ENCODE measurements around the gene ZMYND19.
"Not testable (repeated sequence)": the region's sequence is repeated elsewhere in the genome, so short reads cannot be mapped to it uniquely, and the experiment has no call there.

Gene ZMYND19

DNA sequence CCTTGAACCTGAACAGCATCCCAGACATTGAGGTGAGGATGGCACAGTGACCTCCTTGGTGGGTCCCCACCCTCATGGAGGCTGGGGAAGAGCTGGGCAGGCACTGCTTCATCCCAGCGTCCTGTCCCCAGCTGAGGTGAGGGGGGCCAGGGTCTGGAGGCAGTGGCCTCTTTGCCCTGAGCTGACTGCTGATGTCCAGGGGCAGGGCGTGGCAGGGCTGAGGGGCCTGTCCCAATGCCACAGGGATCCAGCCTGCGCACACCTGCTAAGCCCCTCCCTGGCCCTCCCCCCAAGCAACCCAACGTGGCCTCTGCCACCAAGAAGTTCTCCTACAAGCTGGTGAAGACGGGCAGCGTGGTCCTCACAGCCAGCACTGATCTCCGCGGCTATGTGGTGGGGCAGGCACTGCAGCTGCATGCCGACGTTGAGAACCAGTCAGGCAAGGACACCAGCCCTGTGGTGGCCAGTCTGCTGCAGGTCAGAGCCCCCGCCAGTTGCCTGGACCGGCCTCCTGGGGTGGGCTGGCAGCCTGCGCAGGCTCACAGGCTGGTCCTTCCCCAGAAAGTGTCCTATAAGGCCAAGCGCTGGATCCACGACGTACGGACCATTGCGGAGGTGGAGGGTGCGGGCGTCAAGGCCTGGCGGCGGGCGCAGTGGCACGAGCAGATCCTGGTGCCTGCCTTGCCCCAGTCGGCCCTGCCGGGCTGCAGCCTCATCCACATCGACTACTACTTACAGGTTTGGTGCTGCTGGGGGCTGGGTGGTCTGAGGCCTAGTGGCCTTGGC lies 23.6 kb upstream of the ZMYND19 start:
- DNase-seq = no peak

DNA sequence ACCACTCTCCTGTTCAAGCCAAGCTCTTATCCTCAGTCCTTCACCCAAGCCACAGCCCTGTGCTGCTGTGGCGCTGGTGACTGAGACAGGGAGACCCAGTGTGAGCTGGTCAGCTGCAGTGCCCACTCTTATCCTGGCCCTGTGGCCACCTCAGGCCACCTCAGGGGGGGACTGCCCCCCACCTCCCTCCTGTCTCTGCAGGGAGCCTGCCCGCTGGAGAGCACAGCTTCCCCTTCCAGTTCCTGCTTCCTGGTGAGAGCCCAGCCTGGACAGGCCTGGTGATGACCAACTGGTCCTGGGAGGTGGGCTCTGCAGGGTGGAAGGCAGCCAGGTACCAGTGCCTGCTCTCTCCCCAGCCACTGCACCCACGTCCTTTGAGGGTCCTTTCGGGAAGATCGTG lies 22.9 kb upstream of the ZMYND19 start:
- no peak for DNase-seq

DNA sequence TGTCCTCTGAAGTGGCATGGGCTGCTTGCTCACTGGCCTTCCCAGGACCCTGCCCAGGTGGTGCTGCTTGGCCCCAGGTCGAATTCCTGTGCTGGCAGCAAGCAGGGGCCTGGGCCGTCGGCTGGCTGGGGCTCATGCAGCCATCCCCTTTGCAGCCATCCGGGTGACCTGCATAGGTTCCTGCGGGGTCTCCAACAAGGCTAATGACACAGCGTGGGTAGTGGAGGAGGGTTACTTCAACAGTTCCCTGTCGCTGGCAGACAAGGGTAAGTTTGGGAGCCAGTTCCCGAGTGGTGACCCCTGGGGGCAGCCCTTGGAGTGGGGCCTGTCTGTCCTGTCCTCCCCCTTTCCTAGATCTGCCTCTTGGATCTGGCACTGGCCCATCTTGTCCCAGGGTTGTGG lies 22.4 kb upstream of the ZMYND19 start:
- no peak for DNase-seq

DNA sequence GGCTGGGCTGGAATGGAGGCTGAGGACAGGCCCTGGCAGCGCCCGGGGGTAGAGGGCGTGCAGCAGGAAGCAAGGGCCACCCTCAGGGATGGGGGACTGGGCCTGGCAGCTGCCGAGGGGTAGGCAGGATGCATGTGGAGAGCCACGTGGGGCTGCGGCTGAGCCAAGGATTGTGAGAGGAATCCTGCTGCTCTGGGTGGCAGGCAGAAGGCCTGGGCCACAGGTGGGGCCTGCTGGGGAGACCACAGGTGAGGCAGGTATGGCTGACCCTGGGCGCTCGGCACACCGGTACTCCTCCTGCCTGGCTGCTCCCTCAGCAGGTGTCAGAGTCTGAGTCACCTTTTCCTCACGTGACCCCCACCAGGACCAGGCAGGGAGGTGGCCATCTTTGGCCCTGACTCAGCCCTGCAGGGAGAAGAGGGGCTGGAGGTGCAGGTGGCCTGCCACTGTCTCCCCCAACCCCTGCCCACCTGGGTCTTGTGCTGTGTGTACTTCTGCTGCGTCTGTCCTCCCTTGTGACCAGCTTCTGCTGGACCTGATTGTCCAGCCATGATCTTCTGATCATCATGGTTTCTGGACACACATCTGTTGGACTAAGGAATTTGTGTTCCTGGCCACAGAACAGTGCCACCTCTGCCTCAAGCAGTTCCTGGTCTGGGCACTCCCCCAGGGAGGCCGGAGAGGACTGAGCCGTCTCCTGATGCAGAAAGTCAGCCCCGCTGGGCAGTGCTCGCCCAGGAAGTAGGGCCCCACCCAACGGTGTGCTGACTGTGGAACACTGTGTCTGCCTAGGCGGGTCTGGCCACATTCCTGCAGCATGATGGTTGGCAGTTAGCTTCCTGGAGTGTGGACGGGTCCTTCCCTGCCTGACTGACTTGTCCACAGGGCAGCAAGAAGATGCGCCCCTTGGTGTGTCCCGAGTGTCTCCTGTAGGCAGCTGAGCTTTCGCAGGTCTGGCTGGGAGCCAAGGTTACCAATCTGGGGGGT lies 21.6 kb upstream of the ZMYND19 start:
- DNase-seq = peak; percentile 82

DNA sequence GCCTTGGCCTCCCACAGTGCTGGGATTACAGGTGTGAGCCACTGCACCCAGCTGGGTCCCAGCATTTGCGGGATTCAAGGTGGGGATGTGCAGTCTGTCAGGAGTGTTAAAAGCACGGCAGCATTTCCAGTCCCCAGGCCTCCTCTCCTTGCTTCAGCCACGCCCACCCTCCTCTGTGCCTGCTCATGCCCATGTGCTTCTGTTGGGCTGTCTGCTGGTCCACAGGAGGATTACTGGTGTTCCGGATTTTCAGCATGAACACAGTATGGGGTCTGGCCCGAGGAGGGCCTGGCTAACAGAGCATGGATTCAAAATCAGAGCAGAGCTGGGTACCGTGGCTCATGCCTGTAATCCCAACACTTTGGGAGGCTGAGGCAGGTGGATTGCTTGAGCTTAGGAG lies 20.6 kb upstream of the ZMYND19 start:
- DNase-seq = no peak

DNA sequence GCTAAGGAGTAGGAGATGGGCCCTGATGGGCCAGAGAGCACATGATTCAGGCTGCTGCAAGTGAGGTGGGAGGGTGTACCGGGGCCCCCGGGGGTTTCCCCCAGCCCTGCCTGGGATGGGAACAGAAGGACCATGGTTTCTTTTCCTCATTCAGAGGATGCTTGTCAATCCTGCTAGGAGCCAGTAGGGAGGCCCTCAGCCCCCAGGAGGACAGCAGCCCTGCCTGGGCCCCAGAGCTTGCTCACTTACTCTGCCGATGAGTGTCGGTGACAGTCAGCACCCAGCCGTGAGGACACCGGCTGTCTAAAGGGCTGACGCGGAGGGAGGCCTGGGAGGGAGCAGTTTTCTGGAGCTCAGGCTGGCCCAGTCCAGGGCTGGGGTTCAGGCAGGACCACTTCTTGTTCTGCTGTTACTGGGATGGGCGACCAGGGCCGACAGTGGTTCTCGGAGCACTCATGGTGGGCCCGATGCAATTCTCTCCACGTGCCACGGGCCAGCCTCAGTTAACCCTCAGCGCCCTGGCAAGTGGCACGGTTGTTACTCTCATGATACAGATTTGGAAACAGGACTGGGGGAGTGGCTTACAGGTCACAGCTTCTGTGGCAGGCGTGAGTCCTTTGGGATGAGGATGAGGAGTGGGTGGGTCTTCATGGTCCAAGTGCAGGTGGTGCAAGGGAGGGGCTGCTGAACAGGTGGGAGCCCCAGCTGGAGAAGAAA lies 17.0 kb upstream of the ZMYND19 start:
- DNase-seq = no peak

DNA sequence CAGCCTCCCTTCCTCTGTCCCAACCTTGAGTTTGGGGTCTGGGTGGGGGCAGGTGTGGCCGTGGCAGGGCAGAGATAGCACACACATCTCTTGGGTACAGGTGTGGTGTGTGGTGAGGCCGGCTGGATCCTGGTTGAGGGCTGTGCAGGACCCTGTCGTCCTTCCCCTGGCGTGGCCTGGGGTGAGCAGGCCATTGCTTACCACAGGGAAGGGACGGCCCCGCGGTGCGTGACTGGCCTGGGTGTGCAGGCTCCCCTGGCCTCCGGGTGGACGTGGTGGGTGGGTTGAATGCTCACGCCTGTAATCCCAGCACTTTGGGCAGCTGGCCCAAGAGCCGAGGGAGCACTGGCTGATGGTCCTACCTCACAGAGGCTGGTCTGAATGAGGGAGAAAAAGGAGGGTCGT lies 16.4 kb upstream of the ZMYND19 start:
- no peak for DNase-seq

DNA sequence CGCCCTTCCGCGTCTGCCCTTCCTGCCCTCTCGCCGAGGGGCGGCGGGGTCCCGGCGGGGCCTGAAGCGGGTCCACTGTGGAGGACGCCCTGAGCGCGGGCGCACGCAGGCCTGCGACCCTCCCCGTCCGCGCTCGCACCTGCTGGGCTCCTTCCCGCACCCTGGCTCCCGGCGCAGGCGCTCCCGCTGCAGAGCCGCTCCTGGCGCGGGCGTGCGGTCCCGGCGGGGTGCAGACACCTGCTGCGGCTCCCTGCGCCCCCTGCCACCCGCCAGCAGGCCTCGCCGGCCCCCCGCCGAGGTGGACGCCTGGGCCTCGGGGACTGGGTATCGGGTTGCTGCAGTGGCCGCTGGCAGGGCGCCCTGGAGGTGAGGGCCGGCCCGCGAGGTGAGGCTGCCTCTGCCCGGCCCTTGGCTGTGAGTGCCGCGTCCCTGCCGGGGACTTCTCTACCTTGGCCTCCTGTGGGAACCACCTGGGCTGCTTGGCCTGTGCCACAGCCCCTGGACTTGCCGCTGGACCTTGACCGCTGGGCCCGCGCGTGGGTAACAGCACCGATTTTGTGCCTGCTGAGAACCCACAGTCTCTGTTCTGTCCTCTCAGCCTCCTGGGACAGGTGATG lies 15.8 kb upstream of the ZMYND19 start:
- DNase-seq = no peak

DNA sequence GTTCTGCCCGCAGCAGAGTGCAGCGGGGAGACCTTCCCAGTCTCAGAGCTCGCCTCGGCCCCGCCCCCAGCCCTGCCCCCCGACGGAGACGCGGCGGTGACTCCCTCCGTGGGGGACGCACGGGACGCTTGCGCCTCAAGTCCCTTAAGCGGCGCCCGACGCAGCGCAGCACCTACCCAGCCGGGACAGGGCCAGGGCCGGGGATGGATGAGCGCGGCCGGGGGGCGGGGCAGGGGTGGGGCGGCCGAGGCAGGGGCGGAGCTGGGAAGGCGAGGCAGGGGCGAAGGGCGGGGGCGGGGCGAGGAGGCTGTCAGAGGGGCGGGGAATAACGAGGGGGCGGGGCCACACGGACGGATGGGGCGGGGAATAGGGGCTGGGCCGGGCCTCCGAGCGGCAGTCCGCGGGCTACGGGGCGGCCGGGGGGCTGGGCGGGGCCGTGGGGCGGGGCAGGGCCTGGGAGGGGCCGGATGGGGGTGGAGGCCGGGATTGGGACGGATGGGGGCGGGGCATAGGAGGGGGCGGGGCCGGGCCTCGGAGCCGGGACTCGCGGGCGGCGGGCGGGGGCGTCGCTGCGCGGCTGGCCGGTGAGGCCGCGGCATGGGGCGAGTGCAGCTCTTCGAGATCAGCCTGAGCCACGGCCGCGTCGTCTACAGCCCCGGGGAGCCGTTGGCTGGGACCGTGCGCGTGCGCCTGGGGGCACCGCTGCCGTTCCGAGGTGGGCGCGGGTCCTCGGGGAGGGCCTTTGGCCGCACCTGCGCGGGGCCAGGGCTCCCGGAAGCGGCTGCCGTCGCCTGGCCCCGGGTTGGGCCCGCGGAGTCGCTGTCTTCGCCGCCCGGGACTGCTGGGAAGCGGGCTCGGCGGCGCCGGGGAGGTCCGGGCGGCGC lies 15.1 kb upstream of the ZMYND19 start, which contains the start of gene ARRDC1:
ARRDC1 (plus strand) TSS at position 566 of the 884 bp plus-strand sequence; CDS start at position 598, 32 bp downstream.
- DNase-seq = peak; percentile 82

DNA sequence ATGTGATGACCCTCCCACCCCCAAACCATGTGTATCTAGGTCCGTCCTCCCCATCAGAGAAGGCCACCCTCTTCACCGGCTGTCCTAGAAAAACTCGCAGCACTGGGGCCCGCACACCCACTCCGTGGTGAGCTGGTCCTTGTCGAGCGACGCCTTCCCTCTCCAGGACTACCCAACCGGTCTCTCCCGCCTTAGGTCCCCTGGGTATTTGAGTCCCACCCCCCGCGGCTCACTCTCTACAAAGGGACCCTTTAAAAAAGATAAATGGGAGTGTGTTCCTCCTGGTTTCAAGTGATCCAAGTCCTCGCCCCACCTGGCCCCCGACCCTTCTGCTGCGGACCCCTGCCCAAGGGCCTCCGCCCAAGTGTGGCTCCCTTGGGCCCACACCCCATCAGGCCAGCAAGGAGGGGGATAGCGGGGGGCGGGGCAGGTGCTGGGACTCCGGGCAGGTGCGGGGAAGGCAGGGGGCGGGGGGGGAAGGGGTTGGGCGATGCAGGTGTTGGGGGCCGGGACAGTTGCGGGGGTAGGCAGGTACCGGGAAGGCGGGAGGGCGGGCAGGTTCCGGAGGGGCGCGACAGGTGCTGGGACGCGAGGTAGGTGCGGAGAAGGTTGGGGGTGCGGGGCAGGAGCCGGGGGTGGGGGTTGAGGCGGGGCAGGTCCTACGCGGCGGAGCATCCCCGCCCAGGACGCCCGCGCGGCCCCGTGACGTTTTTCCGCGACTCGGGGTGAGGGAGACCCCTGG lies 14.2 kb upstream of the ZMYND19 start:
- no peak for DNase-seq

DNA sequence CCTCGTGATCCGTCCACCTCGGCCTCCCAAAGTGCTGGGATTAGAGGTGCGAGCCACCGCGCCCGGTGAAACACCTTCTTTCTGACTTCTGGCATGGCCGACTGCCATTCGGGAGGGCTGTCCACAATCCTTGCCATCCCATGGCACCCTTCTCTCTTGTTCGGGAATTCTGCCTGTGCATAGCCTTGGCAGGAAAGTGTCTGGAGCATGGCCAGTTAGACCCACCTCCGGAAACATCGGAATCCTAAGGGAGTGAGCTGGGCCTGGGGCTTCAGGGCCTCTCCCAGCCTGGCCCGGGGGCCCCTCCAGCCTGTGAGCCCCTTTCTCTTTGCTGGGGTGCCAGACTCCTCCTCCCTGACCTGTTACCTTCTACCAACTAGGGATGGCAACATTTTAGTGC lies 13.6 kb upstream of the ZMYND19 start:
- DNase-seq = no peak

DNA sequence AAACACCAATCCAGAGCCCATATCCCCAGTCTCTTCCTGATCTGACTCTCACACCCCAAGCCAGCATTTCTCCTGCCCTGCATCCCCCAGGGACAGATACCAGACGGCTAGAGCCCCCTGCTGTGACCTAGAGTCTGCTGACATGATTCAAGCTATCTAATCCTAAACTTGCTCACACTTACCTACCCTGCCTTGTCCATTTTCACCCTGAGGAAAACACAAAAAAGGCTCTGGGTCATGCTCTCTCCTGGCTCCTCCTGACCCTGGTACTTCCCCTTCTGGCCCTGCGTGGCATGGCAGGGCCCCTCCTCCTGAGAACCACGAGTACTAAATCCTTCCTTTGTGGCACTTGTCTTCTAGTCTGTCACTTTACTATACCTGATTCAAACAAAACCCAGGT lies 12.3 kb upstream of the ZMYND19 start:
- DNase-seq = no peak

DNA sequence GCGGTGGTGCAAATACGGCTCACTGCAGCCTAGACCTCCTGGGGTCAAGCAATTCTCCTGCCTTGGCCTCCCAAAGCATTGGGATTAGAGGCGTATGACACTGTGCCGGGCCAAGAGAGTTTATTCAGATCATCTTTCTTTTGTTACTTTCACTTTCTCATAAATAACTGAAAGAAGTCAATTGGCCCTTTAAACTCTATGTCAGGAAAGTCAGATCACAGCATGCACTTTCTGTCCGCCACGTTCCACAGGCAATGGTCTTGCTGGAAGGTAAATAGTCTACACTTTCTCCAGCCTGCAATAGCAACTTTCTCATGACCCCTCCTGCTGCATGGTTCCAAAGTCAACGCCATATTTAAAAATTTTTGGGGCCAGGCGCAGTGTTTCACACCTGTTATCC lies 8.6 kb upstream of the ZMYND19 start:
- no peak for DNase-seq

DNA sequence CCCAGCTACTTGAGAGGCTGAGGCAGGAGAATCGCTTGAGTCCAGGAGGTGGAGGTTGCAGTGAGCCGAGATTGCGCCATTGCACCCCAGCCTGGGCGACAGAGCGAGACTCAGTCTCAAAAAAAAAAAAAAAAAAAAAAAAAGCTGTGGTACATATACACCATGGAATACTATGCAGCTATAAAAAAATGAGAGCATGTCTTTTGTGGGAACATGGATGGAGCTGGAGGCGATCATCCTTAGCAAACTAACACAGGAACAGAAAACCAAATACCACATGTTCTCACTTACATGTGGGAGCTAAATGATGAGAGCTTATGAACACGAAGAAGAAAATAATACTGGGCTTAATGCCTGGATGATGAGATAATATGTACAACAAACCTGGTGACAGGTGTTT lies 6.3 kb upstream of the ZMYND19 start:
- DNase-seq = not testable (repeated sequence)

DNA sequence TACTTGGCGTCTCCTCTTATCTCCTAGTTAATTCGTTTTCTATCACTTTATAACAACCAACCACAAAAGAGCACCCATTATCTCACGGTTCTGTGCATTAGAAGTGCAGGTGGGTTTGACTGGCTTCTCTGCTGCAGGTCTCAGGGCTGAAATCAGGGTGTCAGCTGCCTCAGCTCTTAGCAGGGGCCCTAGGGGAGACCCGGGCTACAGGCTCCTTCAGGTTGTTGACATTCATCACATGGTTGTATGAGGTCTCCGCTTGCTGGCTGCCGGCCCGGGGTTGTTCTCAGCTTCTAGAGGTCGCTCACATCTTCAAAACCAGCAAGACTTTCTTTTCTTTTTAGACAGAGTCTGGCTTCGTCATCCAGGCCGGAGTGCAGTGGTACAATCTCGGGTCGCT lies 2.9 kb upstream of the ZMYND19 start:
- DNase-seq = no peak

DNA sequence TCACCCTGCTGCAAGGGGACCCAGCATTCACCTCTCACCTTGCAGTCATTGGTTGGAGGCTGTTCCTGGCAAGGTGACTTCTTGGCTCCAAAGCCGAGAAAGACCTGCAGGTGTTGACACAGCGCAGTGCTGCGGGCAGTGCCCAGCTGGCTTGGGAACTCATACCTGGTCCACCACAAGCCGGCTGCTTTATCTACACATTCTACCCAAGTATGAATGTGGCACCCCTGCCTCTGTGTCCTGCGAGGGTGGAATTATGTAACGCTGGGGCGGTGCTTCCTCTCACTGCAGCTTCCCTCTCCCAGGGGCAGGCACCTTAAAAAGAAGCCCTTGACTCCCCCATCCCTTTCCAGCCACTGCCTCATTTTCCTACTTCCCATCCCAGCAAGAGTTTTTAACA lies 2.5 kb upstream of the ZMYND19 start:
- DNase-seq = no peak

DNA sequence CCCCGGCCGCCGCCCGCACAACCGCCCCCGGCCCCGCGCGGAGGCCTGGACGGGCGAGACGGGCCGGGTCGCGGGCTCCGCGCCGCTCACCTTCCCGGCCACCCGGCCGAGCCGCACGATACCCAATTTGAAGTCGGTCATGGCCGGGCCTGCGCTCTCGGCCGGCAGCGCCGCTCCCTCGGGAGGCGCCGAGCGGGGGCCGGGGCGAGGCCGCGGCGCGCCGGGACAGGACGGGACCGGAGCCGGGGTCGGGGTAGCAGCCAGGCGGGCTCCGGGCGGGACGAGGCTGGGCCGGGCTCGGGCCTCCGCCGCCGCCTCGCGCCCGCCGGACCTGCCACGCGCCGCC lies 216 bp downstream of the ZMYND19 start:
- no peak for DNase-seq

DNA sequence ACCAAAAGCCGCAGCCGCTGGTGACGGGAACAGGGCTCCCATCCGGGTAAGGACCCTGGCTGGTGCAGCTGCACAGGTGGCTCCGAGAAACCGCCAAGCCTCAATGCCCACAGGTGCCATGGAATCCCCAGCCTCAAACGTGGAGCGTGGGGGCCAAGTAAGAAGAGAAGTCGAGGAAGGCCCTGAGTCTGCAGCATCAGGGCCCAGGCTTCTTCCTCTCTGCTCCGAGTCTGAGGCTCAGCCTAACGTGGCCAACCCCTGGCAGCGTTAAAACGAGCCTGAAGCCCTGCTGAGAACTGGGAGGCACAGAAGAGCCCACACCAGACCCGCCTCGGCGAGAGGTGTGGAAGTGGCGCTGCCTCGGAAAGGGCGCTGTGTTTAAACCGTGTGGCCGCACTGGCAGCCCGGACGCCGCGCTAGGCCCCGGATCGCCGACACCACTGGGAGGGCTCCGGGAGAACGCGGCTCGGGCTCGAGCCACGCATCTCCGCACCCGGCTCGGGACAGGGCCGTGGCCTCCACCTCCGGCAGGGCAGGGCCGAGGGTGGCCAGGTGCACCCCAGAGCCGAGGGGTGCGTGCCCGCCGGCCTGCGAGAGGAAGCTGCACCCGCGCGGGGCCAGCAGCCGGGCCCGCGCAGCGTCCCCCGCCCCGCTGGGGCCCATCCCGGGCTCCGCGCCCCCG lies 730 bp downstream of the ZMYND19 start:
- no peak for DNase-seq

DNA sequence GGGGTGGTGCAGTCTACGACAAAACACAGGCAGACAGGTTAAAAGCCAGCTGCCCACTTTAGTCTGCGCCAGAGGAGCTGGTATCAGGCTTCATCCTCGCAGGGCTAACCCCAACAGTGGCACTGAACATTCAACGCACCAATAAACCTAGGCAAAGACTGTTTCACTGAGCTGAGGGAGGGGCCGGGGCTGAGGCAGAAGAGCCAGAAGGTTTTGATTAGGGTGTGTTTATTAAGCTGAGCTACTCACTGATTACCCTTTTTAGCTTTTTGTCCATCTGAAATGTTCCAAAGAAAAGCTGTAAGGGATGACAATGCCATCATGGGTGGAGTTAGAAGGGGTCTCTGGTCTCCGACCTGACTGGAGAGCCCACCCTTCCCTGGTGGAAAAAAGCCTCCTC lies 1.4 kb downstream of the ZMYND19 start:
- no peak for DNase-seq

DNA sequence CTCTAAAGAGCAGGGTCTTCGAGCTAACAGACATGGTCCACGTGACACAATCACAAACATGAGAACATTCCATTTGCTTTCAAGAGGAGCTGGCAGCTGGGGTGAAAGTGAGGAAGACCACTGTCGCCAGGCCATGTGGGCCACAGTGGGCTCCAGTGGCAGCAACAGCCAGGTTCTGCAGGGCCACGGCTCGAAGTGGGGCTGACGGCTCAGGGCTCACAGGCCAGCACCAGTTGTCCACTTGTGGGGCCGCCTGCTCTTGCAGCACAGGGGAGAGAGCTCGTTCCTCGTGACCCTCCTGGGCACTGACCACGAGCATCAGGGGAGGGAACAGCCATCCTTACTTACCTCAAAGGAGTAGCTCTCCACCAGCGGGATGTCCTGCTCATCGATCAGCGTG lies 2.0 kb downstream of the ZMYND19 start:
- no peak for DNase-seq

DNA sequence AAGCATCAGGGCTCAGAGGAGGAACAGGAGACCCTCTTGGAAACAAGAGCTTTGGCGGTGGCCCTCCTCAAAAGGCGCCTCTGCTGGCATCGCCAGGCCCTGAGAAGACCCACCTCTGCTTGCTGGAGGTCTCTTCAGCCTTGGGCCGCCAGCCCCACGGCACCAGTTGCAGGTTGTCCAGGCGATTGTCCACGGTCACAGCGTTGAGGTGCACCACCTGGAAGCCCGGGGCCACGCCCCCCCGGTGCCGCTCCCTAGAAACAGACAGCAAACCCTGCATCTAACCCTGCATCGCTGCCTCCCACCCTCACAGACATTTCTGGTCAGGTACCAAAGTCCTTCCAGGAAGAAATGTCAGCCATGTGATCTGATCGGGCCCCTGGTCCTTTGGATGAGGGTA lies 3.5 kb downstream of the ZMYND19 start:
- DNase-seq = no peak

Data from NCI-H510A (cell line).